HepG2 (cell line): ENCODE measurements around the gene PARP1. TPM values are rescaled to one million over a fixed set of nuclear protein-coding genes. Genes with fewer than 3 reads are reported as not detected.
A peak's percentile ranks its signal among the peaks of the same experiment; 100 is the strongest.

ENCODE experiments used
- GFI1 ChIP-seq: sonication (generic); formaldehyde crosslinking; IDR thresholded peaks from 2 replicates; pipeline ENCODE4 v1.5.0; 2020; ENCODE audit warnings: missing genetic modification reagents, mild to moderate bottlenecking, borderline replicate concordance
- KLF12 ChIP-seq: sonication (generic); formaldehyde crosslinking; IDR thresholded peaks from 2 replicates; pipeline ENCODE4 v1.4.0; 2020; ENCODE audit warnings: missing genetic modification reagents, borderline replicate concordance
- MAFK ChIP-seq, 2 experiments: IDR thresholded peaks in 1 of 2; conservative IDR thresholded peaks in 1 of 2; 2 replicates each; pipeline ENCODE4 v1.6.1; 2011; ENCODE audit warnings: improper control_type of control experiment in 2 of 2, low read length in 2 of 2
- RBM22 ChIP-seq: fragments of 200-400 bp; formaldehyde crosslinking; optimal IDR thresholded peaks from 2 replicates; pipeline ENCODE3; 2017; ENCODE audit warnings: mild to moderate bottlenecking, low read length, moderate library complexity
- RCOR2 ChIP-seq: IDR thresholded peaks from 2 replicates; pipeline ENCODE4 v1.6.1; 2016; ENCODE audit warnings: missing biosample characterization, missing genetic modification reagents
- REXO4 ChIP-seq: sonication (generic); formaldehyde crosslinking; IDR thresholded peaks from 2 replicates; pipeline ENCODE4 v1.8.0; 2022; ENCODE audit warnings: missing genetic modification reagents, mild to moderate bottlenecking, borderline replicate concordance
- RFX1 ChIP-seq: fragments of 450-650 bp; IDR thresholded peaks from 2 replicates; pipeline ENCODE4 v1.6.1; 2017
- SMAD3 ChIP-seq: sonication (generic); formaldehyde crosslinking; IDR thresholded peaks from 2 replicates; pipeline ENCODE4 v1.4.0; 2020; ENCODE audit warnings: missing genetic modification reagents
- SRF ChIP-seq: IDR thresholded peaks from 2 replicates; pipeline ENCODE4 v1.6.1; 2011; ENCODE audit warnings: mild to moderate bottlenecking, low read depth, low read length, moderate library complexity
- XRCC5 ChIP-seq: fragments of 200-400 bp; formaldehyde crosslinking; optimal IDR thresholded peaks from 2 replicates; pipeline ENCODE3; 2017; ENCODE audit warnings: mild to moderate bottlenecking, low read length
- YY1 ChIP-seq: IDR thresholded peaks from 2 replicates; pipeline ENCODE4 v1.6.1; 2011; ENCODE audit warnings: low read length, low read depth, moderate library complexity, mild to moderate bottlenecking; ENCODE audit not compliant: insufficient read depth, insufficient replicate concordance
- ZNF3 ChIP-seq: IDR thresholded peaks from 2 replicates; pipeline ENCODE4 v1.7.0; 2017; ENCODE audit warnings: inconsistent platforms
- ZNF333 ChIP-seq: sonication (generic); formaldehyde crosslinking; IDR thresholded peaks from 2 replicates; pipeline ENCODE4 v1.4.0; 2020; ENCODE audit warnings: mild to moderate bottlenecking, missing genetic modification reagents, borderline replicate concordance
- ZNF441 ChIP-seq: sonication (generic); formaldehyde crosslinking; IDR thresholded peaks from 2 replicates; pipeline ENCODE4 v1.7.0; 2021; ENCODE audit warnings: missing genetic modification reagents, borderline replicate concordance
- ZNF652 ChIP-seq: IDR thresholded peaks from 2 replicates; pipeline ENCODE4 v1.6.1; 2016; ENCODE audit warnings: low read depth, borderline replicate concordance
- ZNF883 ChIP-seq: sonication (generic); formaldehyde crosslinking; IDR thresholded peaks from 2 replicates; pipeline ENCODE4 v1.5.1; 2020; ENCODE audit warnings: mild to moderate bottlenecking, missing genetic modification reagents; ENCODE audit errors: not compliant biosample characterization
- polyA plus RNA-seq, 8 experiments: library from polyadenylated mRNA; depleted of rRNA in 3 of 8; stranded (reverse) in 7 of 8; unstranded in 1 of 8; fragments of >200 nt; fragmentation: Illumina TruSeq in 4 of 8; extraction: Trizol in 4 of 8; gene quantifications; 2 replicates each; pipeline versions ENCODE4 v1.2.1 to v1.2.3, GENCODE V29; 2011 to 2016; ENCODE audit warnings: low read depth in 4 of 8, missing spikeins in 1 of 8, mixed read lengths in 1 of 8; ENCODE audit not compliant: insufficient read depth in 1 of 8
- total RNA-seq, 5 experiments: library from RNA; depleted of rRNA; stranded (reverse); fragments of >200 nt; fragmentation: Illumina TruSeq; extraction: Trizol; gene quantifications; 2 replicates each; pipeline ENCODE4 v1.2.3, GENCODE V29; 2016; ENCODE audit warnings: low read depth in 1 of 5
- TF ChIP-seq, protein P1 (sequence below): sonication (generic); formaldehyde crosslinking; IDR thresholded peaks from 2 replicates; pipeline ENCODE4 v1.9.0; 2021; ENCODE audit warnings: missing genetic modification reagents, borderline replicate concordance
- TF ChIP-seq, protein P2 (sequence below), 2 experiments: sonication (generic) in 1 of 2; formaldehyde crosslinking in 1 of 2; IDR thresholded peaks; 2 replicates each; pipeline versions ENCODE4 v1.4.0 to v1.6.1; 2016 to 2020; ENCODE audit warnings: borderline replicate concordance in 1 of 2, low read depth in 1 of 2, mild to moderate bottlenecking in 1 of 2, missing genetic modification reagents in 1 of 2
- TF ChIP-seq, protein P3 (sequence below): sonication (generic); formaldehyde crosslinking; IDR thresholded peaks from 2 replicates; pipeline ENCODE4 v1.5.1; 2020; ENCODE audit warnings: mild to moderate bottlenecking, moderate library complexity, missing genetic modification reagents
- TF ChIP-seq, protein P4 (sequence below): sonication (generic); formaldehyde crosslinking; IDR thresholded peaks from 2 replicates; pipeline ENCODE4 v1.8.1; 2023; ENCODE audit warnings: mild to moderate bottlenecking, moderate library complexity, missing genetic modification reagents

Gene PARP1
- total and polyA plus RNA-seq, 2 of the 13 experiments (the other 11 are each of a cell fraction or from before 2014, with no cell fraction given): 50.1 to 85.2 TPM

DNA sequence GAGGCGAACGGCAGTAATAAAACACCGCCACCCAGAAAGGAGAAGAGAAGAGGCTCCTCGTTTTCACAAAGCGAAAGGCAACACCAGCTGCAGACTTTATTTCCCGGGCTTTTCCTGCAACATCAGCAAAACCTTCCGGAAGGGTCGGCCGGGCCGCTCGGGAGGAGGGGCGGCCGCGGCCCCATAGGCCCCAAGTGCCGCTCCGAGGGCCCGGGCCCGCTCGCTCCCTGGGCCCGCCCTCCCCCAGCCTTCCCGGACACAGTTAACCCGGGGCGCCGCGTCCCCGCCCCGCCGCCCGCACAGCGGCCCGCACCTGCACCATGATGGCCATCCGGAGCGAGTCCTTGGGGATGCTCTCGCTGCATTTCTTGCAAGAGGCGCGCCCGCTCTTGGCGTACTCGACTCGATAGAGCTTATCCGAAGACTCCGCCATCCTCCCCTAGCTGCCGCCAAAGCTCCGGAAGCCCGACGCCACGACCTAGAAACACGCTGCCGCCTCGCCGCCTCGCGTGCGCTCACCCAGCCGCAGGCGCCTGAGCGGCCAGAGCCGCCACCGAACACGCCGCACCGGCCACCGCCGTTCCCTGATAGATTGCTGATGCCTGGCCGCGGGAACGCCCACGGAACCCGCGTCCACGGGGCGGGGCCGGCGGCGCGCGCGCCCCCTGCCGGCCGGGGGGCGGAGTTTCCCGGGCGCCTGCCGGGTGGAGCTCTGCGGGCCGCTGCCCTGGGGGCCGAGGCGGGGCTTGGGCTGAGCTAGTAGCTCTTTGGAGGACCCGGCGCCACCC lies at the start of gene PARP1 (continued):
- TF ChIP-seq, protein P1, sequence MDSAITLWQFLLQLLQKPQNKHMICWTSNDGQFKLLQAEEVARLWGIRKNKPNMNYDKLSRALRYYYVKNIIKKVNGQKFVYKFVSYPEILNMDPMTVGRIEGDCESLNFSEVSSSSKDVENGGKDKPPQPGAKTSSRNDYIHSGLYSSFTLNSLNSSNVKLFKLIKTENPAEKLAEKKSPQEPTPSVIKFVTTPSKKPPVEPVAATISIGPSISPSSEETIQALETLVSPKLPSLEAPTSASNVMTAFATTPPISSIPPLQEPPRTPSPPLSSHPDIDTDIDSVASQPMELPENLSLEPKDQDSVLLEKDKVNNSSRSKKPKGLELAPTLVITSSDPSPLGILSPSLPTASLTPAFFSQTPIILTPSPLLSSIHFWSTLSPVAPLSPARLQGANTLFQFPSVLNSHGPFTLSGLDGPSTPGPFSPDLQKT: no peak
- peak; percentile 76; the same call in 1 of the 2 replicates for TF ChIP-seq ZNF333 (CRISPR knock-in tag)
- peak; percentile 58; the same call in 1 of the 2 replicates for TF ChIP-seq GFI1
- TF ChIP-seq, protein P2, sequence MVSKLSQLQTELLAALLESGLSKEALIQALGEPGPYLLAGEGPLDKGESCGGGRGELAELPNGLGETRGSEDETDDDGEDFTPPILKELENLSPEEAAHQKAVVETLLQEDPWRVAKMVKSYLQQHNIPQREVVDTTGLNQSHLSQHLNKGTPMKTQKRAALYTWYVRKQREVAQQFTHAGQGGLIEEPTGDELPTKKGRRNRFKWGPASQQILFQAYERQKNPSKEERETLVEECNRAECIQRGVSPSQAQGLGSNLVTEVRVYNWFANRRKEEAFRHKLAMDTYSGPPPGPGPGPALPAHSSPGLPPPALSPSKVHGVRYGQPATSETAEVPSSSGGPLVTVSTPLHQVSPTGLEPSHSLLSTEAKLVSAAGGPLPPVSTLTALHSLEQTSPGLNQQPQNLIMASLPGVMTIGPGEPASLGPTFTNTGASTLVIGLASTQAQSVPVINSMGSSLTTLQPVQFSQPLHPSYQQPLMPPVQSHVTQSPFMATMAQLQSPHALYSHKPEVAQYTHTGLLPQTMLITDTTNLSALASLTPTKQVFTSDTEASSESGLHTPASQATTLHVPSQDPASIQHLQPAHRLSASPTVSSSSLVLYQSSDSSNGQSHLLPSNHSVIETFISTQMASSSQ (IDR thresholded peaks at IDR 0.05; ENCODE audit: low read depth): no peak
- TF ChIP-seq, protein P2 (CRISPR knock-in tag; IDR thresholded peaks at IDR 0.05; ENCODE audit: borderline replicate concordance): peak; percentile 35; the same call in 1 of the 2 replicates
- TF ChIP-seq, protein P3, sequence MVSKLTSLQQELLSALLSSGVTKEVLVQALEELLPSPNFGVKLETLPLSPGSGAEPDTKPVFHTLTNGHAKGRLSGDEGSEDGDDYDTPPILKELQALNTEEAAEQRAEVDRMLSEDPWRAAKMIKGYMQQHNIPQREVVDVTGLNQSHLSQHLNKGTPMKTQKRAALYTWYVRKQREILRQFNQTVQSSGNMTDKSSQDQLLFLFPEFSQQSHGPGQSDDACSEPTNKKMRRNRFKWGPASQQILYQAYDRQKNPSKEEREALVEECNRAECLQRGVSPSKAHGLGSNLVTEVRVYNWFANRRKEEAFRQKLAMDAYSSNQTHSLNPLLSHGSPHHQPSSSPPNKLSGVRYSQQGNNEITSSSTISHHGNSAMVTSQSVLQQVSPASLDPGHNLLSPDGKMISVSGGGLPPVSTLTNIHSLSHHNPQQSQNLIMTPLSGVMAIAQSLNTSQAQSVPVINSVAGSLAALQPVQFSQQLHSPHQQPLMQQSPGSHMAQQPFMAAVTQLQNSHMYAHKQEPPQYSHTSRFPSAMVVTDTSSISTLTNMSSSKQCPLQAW (CRISPR knock-in tag): no peak
- TF ChIP-seq REXO4 (CRISPR knock-in tag): no peak
- TF ChIP-seq ZNF3: no peak
- peak; percentile 76; the same call in 1 of the 2 replicates for TF ChIP-seq SRF
- TF ChIP-seq, protein P4, sequence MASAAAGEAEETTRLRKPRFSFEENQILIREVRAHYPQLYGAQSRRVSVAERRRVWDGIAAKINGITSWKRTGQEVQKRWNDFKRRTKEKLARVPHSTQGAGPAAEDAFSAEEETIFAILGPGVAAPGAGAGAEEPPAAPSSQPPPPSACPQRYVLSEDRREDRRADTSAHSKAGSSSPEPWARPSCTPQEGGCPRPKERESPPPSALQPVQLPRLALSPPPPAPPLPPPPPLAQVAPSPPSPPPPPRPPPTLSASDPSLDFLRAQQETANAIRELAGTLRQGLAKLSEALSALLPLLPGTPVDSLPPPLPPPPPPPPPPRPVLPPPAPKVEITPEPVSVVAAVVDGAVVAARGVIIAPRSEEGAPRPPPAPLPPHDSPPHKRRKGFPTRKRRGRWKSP: peak; percentile 70; the same call in 1 of the 2 replicates
- TF ChIP-seq XRCC5: peak; percentile 79
- no peak for TF ChIP-seq ZNF652 (CRISPR knock-in tag)
- TF ChIP-seq RBM22: no peak
- peak; percentile 93 for TF ChIP-seq KLF12
- no peak for TF ChIP-seq RFX1
- TF ChIP-seq MAFK (conservative IDR thresholded peaks at IDR 0.05 in 1 of 2, IDR thresholded peaks at IDR 0.05 in 1 of 2; ENCODE audit: low read length in 2 of 2): peak; percentile 95 to 97
- TF ChIP-seq SMAD3 (CRISPR knock-in tag): no peak
- TF ChIP-seq ZNF441 (CRISPR knock-in tag): peak; percentile 60; the same call in 1 of the 2 replicates
- peak; percentile 54 for TF ChIP-seq YY1
- TF ChIP-seq ZNF883 (CRISPR knock-in tag): peak; percentile 81
- TF ChIP-seq RCOR2 (CRISPR knock-in tag): no peak
